NOMO-1 treated with DMSO at 0.1 percent for 48 hours (cell line): ENCODE measurements around the gene OR2T10.
A peak's percentile ranks its signal among the peaks of the same experiment; 100 is the strongest.
"Not testable (repeated sequence)": the region's sequence is repeated elsewhere in the genome, so short reads cannot be mapped to it uniquely, and the experiment has no call there.

Source experiments
- DNase-seq: peaks from one replicate; lab custom pipeline; 2025; ENCODE audit not compliant: unreplicated experiment; lab: John Stamatoyannopoulos, UW

OR2T10 gene, protein sequence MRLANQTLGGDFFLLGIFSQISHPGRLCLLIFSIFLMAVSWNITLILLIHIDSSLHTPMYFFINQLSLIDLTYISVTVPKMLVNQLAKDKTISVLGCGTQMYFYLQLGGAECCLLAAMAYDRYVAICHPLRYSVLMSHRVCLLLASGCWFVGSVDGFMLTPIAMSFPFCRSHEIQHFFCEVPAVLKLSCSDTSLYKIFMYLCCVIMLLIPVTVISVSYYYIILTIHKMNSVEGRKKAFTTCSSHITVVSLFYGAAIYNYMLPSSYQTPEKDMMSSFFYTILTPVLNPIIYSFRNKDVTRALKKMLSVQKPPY

DNA sequence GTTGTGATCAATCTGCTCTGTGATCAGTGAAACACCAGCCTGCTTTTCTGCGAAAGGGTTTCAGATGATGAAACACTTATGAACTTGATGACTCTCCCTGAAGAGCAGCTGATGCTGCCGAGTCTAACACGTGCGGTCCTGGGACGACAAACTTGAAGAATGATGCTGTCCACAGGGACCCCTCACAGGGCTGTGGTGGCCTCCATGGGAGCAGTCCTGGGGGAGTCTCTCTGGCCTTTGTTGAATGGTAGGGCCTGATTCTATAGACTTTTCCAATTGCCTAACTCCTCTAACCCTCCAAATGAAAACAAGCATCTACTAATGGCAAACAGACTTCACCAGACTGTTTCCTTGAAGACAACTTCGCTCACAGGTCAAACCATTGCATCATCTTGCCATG, at the start of gene OR2T10:
TSS of gene OR2T10 (minus strand) at position 112 of the 400 bp plus-strand sequence. CDS start 3,932 bp downstream, outside the sequence.
- no peak for DNase-seq

DNA sequence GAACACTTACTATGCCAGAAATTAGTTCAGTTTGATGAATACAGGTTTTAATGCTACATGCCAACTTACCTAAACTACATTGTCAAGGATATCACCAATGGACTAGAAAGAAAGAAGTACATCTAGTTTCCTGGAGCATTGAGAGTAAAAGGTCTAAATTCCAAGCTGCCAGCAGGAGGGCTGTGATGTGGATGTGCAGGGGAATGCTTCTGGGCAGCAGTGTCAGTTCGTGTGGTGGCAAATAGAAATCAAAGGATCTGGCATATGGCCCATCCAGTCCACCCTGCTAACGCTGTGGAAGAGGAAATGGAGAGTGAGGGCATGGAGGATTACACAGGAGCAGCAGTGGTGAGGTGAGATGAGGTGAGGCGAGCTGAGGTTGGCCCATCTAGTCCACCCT, 47.7 kb upstream of the OR2T10 start, which contains the start of gene OR2T35:
TSS of gene OR2T35 (minus strand) at position 101 of the 400 bp plus-strand sequence. CDS start 6,020 bp downstream, outside the sequence.
- not testable (repeated sequence) for DNase-seq

DNA sequence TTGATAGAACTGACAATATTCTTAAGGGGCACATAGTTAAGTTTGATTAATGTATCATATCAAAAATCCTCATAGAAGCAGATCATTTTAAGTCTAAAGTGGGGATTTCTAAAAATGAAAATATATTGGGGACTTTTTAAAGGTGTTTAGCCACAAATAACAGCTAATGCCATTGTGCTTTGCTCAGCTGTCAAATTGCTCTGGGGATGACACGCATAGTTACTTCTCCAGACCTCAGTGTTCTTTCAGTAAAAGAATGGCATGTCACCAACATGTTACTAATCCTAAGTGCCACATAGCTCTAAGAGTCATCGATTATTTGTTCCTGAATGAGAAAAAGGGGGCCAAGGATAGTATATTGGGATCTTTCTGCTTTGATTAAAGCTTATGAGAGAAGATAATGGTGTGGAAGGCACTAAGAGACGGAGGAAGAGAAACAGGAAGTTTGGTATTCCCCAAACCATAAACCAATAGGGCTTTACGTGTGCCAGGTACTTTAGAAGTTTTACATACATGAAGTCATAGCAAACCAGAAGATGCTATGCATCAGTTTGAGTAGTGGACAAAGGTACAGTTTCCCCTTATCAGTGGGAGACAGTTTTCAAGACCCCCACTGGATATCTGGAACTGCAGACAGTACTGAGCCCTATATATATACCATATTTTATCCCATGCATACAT, 45.6 kb upstream of the OR2T10 start:
- DNase-seq, result not testable (repeated sequence)

DNA sequence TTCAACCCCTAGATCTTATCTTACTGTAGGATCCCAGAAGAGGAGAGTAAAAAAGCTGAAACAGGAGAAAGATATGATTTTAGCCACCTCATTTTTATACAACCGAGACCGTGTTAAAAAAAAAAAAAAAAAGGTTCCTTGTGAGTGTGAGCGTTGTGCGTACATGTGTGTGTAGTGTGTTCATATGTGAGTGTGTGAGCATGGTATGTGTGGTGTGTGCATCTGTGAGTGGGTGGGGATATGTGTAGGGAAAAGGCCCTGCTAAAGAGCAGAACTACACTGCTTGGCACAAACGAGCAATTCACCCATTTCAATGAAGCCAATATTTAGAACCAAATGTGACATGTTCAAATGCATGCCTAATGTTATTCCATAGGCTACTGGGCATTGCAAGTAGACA, 44.1 kb upstream of the OR2T10 start:
- DNase-seq, result not testable (repeated sequence)

DNA sequence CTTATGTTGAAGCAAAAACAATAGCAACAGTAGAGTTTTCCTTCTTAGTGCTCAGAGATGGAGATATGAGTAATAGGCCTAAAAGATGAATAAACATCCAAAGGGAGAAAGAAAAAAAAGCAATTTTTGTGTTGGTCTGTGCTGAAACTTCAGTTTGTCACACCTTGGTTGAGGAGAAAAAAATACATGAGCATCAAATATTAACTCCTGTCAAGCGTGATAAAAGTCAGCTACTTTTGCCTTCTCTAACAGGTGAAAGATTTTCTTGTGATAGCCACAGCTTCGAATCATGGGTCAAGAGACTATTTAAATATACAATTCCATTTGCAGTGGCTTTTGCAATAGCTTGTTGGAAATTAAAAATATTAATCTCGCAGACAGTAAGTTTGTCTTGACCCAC, 43.4 kb upstream of the OR2T10 start:
- not testable (repeated sequence) for DNase-seq

DNA sequence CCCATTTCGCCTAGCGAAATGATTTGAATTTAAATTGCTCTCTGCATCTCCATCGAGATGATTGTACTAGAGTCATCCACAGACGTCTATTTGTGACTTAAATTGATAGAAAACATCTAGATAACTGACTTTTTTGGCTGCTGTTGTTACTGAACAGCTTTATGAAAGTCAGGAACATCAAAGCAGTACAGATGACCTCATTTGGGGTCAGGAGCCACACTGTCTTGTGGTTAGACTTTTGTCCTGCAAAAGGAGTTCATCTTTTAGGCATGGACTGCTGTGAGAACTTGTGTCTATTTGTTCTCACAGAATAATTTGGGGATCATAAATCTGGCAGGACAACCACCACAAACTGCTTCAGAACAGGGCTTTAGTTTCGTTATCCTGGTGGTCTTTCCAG, 42.2 kb upstream of the OR2T10 start:
- not testable (repeated sequence) for DNase-seq

DNA sequence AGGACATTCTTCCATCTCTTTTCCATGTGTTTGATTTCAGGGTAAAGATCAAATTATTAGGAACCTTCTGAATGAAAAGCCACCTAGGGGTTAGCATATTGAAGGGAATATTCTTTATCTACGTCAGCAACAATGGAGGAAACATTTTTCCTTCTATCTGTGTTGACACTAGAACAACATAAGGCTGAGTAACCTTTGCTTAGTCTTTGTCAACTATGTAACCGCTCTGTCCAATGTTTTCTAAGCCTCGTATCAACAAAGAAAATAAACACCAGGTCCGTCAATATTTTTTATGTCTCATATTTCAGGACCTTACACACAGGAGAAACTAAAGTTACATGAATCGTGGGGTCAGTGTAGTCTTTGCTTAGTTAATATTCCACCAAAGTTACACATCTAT, 39.1 kb upstream of the OR2T10 start:
- not testable (repeated sequence) for DNase-seq

DNA sequence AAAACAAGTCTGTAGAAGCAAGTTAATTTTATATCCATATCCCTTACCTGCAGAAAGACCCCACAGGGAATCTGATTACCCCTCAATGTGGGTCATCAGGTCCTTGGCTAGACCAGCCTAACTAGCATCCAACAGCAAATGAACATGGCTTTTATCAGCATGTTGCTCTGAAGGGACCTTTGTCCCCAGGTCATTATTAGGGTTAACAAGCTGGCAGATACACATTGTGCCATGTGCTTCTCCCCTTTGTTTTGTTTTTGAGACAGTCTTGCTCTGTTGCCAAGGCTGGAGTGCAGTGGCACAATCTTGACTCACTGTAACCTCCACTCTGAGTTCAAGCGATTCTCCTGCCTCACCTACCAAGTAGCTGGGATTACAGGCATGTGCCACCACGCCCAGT, 37.5 kb upstream of the OR2T10 start, which contains the start of gene OR2T11:
TSS of gene OR2T11 (minus strand) at position 101 of the 400 bp plus-strand sequence. CDS start 7,963 bp downstream, outside the sequence.
- not testable (repeated sequence) for DNase-seq

DNA sequence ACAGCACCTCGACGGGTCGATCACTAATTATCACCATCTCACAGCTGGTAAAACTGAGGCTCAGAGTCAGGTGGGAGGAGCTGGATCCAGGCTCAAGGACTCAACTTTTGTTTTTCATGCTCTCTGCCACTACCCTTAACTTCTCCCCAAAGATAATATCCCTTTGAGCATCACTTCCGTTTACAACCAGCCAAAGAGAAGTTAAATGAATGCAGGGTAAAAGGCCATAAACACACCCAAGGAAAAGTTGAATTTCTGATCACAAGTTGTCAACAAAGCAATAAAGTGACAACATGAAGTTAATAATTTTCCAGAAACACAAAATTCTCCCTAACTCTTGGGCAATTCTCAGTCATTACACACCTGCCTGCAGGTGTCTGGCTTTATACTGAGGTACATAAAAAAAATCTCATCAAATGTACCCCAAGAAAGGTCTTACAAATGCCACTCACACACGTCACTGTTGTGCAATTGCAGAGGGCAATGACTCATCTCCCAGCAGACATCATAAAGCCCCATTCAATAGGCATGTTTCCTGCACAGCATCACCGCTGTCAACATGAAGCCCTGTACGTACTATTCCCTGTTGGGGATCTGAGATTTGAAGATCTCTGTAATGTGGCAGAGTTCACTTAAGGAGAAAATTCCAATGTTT, 34.0 kb upstream of the OR2T10 start:
- DNase-seq, result peak; percentile 45

DNA sequence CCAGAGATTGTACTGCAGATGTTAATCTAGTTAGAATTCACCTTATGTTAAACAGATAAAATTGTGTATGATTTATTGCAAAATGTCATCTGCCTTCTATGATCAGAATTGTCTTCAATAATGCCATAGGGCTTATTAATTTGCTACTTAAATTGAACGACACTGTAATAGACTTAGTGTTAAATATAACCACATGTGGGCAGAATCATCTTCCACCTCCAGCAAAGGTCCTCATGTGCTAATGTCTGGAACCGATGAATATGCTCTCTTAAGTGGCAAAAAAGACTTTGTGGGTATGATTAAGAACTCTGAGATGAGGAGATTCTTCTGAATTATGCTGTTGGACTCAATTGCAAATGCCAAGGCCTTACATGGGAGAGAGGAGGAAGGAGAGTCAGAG, 33.1 kb upstream of the OR2T10 start:
- no peak for DNase-seq

DNA sequence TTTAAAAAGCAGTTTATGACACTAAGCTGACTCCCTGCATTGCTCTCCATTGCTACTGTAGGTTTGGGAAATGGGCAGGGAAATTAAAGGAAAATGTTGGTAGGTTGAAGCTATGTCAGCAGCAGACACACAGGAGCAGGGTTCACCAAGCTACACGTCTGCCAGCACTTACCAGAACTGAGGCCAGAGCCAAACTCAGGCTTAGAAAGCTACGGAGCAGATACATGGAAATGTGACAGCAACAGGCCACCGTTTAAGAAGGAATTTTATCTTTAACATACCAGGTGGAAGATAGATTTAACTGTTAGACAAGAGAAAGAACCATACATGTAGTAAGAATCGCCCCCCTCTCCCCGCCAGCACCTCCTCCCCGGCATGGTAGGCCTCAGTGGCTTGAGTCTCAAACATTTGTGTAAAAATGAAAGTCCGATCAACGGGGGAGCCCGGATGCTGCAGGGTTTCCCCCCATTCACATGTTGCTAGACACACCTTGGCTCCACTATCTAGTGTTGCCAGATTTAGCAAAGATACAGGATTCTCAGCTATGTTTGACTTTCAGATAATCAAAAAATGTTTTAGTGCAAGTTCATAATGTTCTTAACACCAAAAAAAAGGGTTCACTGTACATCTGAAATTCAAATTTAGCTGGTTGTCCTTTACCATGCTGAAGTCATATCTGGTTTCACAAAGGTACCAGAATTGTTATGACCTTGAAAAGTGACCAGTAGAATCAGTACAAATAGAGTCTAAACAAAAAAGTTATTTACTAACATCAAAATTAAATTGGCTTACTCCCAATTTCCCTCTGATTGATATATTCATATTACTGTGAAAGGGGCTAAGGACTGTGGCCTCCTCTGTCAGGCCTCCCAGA, 30.7 kb upstream of the OR2T10 start:
- no peak for DNase-seq

DNA sequence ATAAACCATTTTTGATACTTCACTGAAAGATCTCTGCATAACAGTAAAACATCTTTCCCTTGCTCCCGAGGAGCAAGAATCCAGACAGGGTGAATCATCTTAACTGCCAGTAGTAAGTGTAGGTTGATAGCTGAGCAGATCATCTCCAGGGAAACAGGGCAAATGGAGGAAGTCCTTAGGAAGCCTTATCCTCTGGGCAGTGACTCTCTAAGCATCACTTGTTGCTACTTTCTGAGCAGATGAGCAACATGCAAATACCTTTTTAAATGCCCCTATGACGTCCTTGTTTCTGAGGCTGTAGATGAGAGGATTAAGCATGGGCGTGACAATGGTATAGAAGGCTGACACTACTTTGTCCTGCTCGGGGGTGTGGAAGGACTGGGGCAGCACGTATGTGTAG, 28.5 kb upstream of the OR2T10 start:
- DNase-seq, result no peak

DNA sequence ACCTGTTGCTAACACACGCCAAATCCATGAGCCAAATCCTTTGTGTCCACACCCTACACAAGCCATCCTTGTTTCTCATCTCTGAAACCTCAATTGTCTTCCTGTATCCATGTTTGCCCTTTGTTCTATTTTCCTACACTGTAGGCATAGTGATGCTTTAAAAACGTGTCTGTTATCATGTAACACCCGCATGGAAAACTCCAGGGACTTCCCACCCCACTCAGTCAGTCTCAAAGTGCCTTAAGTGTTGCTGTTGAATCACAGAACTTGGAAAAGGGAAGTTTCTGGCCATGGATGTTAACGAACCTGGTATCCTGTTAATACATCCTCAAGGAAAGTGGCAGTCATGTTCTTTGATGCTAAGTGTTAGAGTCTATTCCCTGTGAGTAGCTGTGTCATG, 27.7 kb upstream of the OR2T10 start:
- DNase-seq, result no peak

DNA sequence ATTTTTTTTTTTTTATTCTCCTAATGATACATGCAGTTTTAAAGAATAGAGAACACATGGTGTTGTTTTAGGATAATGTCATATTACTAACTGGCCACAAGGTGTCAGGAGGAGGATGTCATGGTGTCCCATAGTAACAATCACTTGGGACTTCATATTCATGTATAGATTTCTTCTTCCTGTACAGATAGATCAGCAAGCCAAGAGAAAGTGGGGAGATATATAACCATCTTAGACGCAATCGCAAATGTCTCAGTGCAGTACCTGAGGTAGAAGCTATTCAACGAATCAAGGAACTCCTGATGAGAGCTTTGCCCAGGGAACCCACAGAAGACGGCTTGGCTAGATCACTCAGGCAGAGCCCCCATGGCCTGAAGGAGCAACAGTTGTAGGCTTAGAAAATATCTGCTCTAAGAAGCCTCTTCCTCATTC, 25.1 kb upstream of the OR2T10 start:
- DNase-seq, result peak; percentile 77

DNA sequence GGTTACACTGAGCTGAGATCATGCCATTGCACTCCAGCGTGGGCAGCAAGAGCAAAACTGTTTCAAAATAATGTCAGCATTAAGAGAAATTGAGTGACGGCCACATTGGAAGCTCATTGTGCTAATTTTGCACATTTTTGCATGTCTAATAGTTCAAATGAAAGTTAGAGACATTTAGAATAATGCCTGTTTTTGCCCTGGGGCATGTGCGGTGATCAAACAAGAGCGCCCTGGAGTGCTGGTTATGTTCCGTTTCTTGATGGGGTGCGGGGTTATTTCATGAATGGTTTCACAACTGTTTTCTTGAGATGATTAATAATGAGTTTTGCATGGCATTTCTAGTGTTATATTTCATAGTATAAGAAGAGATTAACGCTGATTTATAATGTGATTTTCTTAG, 24.3 kb upstream of the OR2T10 start:
- no peak for DNase-seq

DNA sequence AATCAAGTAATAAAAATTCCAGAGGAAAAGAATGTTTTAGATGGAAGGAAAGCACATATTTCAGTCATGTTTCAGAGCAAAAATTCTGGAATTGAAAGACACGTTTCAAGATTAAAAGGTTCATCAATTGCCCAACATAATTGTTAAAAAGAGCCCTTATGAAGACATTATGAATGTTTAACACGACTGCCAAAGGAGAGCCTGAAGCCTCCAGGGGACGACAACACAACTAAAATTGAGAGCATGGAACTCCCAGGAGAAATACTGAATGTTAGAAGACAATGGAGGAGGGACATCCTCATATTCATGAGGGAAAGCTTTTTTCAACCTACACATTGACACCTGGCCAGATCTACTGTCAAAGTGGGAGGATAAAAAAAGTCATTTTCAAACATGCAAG, 21.4 kb upstream of the OR2T10 start:
- peak; percentile 53 for DNase-seq

DNA sequence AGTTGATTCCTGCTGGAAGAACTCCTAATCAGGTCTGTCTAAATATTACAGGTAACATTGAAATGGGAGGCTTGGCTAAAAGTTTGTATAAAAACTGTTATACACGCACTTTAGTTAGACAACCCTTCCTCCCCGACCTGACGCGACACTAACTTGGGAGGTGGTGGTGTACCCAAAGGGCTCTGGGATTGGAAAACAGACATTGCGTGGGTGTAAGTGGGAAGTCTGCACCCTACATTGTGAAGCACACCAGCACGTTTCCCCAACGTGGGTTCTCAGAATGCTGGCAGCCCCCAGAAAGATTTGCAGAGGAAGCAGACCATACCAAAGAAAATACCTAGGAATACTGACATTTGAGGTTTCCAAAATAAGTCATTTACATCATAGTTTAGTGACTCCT, 20.6 kb upstream of the OR2T10 start:
- no peak for DNase-seq

DNA sequence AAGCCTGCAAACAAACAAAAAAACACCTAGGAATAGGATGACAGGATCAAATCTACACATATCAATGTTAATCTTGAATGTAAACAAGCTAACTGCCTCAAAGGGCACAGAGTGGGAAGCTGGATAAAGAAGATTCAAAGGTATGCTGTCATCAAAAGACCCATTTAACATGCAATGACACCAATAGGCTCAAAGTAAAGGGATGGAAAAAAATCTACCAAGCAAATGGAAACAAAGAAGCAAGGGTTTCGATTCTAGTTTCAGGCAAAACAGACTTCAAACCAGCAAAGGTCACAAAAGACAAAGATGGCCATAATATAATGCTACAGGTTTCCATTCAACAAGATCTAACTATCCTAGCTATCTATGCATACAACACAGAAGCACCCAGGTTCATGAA, 16.2 kb upstream of the OR2T10 start:
- DNase-seq, result no peak

DNA sequence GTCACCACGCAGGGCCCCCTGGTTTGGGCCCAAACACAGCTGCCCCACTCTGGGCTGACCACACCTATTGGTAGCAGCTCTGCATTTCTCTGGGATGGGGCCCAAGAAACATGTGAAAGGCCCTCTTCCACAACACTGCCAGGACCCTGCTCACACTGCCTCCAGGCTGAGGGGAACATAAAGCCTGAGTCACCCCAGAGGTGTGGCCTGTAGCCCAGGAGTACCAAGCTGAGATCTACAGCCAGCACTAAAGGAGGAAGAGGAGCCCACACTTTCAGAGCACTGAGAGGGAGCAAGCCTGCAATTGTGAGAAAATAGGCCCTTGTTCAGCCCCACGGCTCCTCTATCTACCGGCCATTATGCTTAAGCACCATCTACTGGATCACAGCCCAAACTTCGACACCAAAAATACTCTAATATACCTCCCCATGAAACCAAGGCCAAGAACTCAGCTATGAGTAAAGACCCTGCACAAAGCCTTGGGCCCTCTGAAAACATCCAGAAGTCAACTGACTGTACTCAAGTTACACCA, 14.4 kb upstream of the OR2T10 start:
- DNase-seq, result no peak

DNA sequence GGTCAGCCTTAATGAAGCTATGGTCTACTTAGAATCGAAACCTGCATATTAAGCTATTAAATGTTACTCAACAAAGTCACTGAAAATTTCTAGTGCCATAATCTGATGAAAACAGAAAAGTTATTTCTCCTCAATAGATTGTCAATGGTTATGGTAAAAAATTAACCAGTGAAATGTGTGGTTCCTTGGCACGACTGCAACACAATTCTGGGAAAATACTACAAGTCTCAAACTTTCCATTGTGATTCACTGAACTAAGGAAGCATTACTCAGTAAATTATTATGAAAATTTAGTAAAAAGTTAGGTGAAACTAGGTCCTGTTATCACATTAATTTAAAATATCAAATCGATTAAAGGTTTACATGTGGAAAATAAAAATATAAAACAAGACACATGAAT, 12.8 kb upstream of the OR2T10 start:
- no peak for DNase-seq

DNA sequence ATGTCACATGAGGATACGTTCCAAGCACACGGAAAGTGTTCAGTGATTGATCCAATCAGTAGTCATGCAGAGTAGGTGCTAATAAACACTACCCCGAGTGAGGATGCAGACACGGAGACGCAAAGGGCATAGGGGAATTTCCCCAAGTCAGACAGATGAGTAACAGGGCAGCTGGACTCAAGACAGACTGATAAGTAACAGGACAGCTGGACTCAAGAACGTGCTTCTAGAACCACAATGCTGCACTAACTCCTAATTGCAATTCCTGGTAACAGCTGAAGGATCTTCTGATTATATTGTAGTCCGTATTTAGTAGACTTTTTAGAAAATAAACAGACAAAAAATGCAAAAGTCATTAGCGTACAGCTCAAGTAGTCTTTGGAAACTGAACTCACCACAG, 1.9 kb upstream of the OR2T10 start:
- DNase-seq, result no peak
